ENCODE results near the gene CIT. TPM values are rescaled to one million over a fixed set of nuclear protein-coding genes. Genes with fewer than 3 reads are reported as not detected.

CIT gene
- total and polyA plus RNA-seq, 8 donors = 0.38 to 2.7 (median 0.84) TPM

- FAIRE-seq = no peak
- peaks cover 0 to 4% (median 0%) of the 10 kb centered on the region in 3 donors for H3K4me1 ChIP-seq
- H3K9me3 ChIP-seq = no peaks in the 10 kb centered on the region
- H3K36me3 ChIP-seq = no peaks in the 10 kb centered on the region
- H3K4me3 ChIP-seq = no peak overlapping the region
- WGBS, 2 donors = 85 to 88% methylated on average over 2 of the region's 2 CpGs
- no peak overlapping the region for H3K27ac ChIP-seq
- no peak for DNase-seq
- ATAC-seq = no peak
- H3K27me3 ChIP-seq = no peaks in the 10 kb centered on the region
- intact Hi-C loops (cut with DNase I) = no loop called here
- no peak for TF ChIP-seq CTCF (IDR thresholded peaks at IDR 0.05)
Measured at GRCh38 chr12:119835068-119835467, 42.1 kb downstream of the CIT start.

- Histone ChIP-seq H3K4me1 (peaks cover 0 to 10% (median 4%) of the 10 kb centered on the region in 3 donors), H3K36me3 (no peaks in the 10 kb centered on the region), H3K27ac (no peak overlapping the region), H3K4me3 (no peak overlapping the region), H3K27me3 (no peaks in the 10 kb centered on the region), H3K9me3 (no peaks in the 10 kb centered on the region)
- DNase-seq (no peak), ATAC-seq (no peak), FAIRE-seq (no peak)
- no peak for TF ChIP-seq CTCF (IDR thresholded peaks at IDR 0.05)
- WGBS, 2 donors = 52 to 58% methylated on average over 1 of the region's 1 CpG
- intact Hi-C loops (cut with DNase I) = no loop called here
Measured at GRCh38 chr12:119829439-119829838, 47.7 kb downstream of the CIT start.

- DNase-seq (no peak), ATAC-seq (no peak), FAIRE-seq (no peak)
- intact Hi-C loops (cut with DNase I) = no loop called here
- Histone ChIP-seq H3K27ac (no peak overlapping the region), H3K9me3 (no peaks in the 10 kb centered on the region), H3K36me3 (no peaks in the 10 kb centered on the region), H3K27me3 (no peaks in the 10 kb centered on the region), H3K4me3 (no peak overlapping the region), H3K4me1 (peaks cover 0 to 10% (median 4%) of the 10 kb centered on the region in 3 donors)
- no peak for TF ChIP-seq CTCF (IDR thresholded peaks at IDR 0.05)
- 94 to 95% methylated on average over 5 of the region's 5 CpGs for WGBS, 2 donors
Measured at GRCh38 chr12:119828300-119828699, 48.8 kb downstream of the CIT start.

- intact Hi-C loops (cut with DNase I) = no loop called here
- WGBS, 2 donors = 94 to 98% methylated on average over 1 of the region's 1 CpG
- ATAC-seq (no peak), DNase-seq (no peak), FAIRE-seq (no peak)
- H3K27me3 ChIP-seq = no peaks in the 10 kb centered on the region
- no peaks in the 10 kb centered on the region for H3K9me3 ChIP-seq
- peaks cover 0 to 10% (median 4%) of the 10 kb centered on the region in 3 donors for H3K4me1 ChIP-seq
- no peak overlapping the region for H3K4me3 ChIP-seq
- no peak for TF ChIP-seq CTCF (IDR thresholded peaks at IDR 0.05)
- H3K36me3 ChIP-seq = no peaks in the 10 kb centered on the region
- no peak overlapping the region for H3K27ac ChIP-seq
Measured at GRCh38 chr12:119827760-119828159, 49.4 kb downstream of the CIT start.

GRCh38 chr12:119826661-119827445 is 50.3 kb downstream of the CIT start:
- H3K4me3 ChIP-seq = no peak overlapping the region
- no peaks in the 10 kb centered on the region for H3K9me3 ChIP-seq
- ATAC-seq = no peak
- TF ChIP-seq CTCF (IDR thresholded peaks at IDR 0.05) = no peak
- no peak overlapping the region for H3K27ac ChIP-seq
- no peak for DNase-seq
- WGBS, 2 donors = 89 to 92% methylated on average over 6 of the region's 6 CpGs
- peaks cover 0 to 10% (median 4%) of the 10 kb centered on the region in 3 donors for H3K4me1 ChIP-seq
- FAIRE-seq = no peak
- no peaks in the 10 kb centered on the region for H3K27me3 ChIP-seq
- H3K36me3 ChIP-seq = no peaks in the 10 kb centered on the region
- intact Hi-C loops (cut with DNase I) = no loop called here

Measured in pancreas (tissue), 10 donors.